ENCODE results near the gene EFS. TPM values are rescaled to one million over a fixed set of nuclear protein-coding genes. Genes with fewer than 3 reads are reported as not detected.

EFS gene
- total RNA-seq, 6 experiments from 2014 or later = 0.19 to 0.60 (median 0.39) TPM

DNA sequence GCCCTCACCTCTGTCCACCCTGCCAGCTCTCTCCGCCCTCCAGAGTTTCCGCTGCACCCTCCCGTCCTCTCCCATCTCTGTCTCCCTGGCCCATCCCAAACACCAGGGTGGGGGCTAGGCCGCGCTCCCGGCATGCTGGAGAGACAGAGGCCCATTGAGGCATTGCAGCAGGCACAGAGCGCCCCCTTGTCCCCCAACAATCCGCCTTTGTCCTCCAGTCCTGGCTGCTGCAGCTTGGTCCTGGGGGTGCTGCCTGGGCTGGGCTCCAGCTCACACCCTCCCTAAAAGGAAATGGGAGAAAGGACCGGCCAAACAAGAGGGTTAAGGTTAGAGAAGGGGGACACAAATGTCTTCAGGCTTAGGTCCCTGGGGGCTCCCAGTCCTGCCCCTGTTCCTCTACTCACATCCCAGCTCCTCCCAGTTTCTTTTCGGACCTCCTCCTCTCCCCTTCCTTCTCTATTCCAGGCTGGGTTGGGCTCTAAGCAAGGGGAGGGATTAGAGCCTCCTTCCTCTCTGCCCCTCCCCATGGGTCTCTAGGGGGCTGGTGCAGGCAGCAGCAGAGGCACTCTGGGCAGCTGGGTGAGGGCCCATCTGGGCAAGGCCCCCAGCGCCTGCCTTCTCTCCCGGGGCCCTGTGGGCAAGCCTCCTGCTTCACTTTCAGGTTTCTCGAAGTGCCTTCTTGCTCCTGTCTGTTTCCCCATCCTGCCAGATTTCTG lies 11.7 kb upstream of the EFS start, which contains the start of gene CMTM5:
TSS of gene CMTM5 (plus strand) at position 565 of the 716 bp plus-strand sequence. CDS start 206 bp downstream, outside the sequence.
- no peak within 1 kb of the TSS for H3K4me3 ChIP-seq
- H3K27ac ChIP-seq = no peak within 1 kb of the TSS
- ATAC-seq = no peak
- H3K27me3 ChIP-seq = no peaks in the 10 kb centered on the region
- 52% methylated on average over 8 of the region's 13 CpGs for WGBS (ENCODE audit: insufficient coverage, low coverage, low lambda C conversion rate, missing lambda C conversion rate)
- peak in 1 of 3 donors; percentile 35 for DNase-seq
- intact Hi-C loops (cut with DNase I) = loop anchor here (5.0 to 10.0 kb wide), 4 partner anchors 44 to 112 kb away; no protein-coding TSS in a partner anchor
- TF ChIP-seq, protein P1, sequence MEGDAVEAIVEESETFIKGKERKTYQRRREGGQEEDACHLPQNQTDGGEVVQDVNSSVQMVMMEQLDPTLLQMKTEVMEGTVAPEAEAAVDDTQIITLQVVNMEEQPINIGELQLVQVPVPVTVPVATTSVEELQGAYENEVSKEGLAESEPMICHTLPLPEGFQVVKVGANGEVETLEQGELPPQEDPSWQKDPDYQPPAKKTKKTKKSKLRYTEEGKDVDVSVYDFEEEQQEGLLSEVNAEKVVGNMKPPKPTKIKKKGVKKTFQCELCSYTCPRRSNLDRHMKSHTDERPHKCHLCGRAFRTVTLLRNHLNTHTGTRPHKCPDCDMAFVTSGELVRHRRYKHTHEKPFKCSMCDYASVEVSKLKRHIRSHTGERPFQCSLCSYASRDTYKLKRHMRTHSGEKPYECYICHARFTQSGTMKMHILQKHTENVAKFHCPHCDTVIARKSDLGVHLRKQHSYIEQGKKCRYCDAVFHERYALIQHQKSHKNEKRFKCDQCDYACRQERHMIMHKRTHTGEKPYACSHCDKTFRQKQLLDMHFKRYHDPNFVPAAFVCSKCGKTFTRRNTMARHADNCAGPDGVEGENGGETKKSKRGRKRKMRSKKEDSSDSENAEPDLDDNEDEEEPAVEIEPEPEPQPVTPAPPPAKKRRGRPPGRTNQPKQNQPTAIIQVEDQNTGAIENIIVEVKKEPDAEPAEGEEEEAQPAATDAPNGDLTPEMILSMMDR (IDR thresholded peaks at IDR 0.05) = no peak
- TF ChIP-seq POLR2A (IDR thresholded peaks at IDR 0.05) = no peak
- H3K36me3 ChIP-seq = no peaks in the 10 kb centered on the region
- H3K4me1 ChIP-seq = no peaks in the 10 kb centered on the region
- H3K9me3 ChIP-seq = no peaks in the 10 kb centered on the region

DNA sequence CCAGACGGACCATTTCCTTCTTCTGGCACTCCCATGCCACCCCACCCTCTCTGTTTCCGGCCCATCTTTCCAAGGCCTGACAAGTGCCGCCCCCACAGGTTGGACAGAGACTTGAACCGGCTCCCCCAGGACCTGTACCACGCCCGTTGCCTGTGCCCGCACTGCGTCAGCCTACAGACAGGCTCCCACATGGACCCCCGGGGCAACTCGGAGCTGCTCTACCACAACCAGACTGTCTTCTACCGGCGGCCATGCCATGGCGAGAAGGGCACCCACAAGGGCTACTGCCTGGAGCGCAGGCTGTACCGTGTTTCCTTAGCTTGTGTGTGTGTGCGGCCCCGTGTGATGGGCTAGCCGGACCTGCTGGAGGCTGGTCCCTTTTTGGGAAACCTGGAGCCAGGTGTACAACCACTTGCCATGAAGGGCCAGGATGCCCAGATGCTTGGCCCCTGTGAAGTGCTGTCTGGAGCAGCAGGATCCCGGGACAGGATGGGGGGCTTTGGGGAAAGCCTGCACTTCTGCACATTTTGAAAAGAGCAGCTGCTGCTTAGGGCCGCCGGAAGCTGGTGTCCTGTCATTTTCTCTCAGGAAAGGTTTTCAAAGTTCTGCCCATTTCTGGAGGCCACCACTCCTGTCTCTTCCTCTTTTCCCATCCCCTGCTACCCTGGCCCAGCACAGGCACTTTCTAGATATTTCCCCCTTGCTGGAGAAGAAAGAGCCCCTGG lies 10.7 kb upstream of the EFS start:
- 87% methylated on average over 12 of the region's 21 CpGs for WGBS (ENCODE audit: insufficient coverage, low coverage, low lambda C conversion rate, missing lambda C conversion rate)
- Histone ChIP-seq H3K27me3 (no peaks in the 10 kb centered on the region), H3K36me3 (no peaks in the 10 kb centered on the region), H3K27ac (no peak overlapping the region), H3K4me1 (no peaks in the 10 kb centered on the region), H3K4me3 (no peak overlapping the region), H3K9me3 (no peaks in the 10 kb centered on the region)
- no peak for TF ChIP-seq POLR2A (IDR thresholded peaks at IDR 0.05)
- TF ChIP-seq, protein P1 (IDR thresholded peaks at IDR 0.05) = no peak
- ATAC-seq (no peak), DNase-seq (peak in 1 of 3 donors; percentile 39)
- intact Hi-C loops (cut with DNase I) = loop anchor here (5.0 to 10.0 kb wide), 4 partner anchors 43 to 111 kb away; no protein-coding TSS in a partner anchor

DNA sequence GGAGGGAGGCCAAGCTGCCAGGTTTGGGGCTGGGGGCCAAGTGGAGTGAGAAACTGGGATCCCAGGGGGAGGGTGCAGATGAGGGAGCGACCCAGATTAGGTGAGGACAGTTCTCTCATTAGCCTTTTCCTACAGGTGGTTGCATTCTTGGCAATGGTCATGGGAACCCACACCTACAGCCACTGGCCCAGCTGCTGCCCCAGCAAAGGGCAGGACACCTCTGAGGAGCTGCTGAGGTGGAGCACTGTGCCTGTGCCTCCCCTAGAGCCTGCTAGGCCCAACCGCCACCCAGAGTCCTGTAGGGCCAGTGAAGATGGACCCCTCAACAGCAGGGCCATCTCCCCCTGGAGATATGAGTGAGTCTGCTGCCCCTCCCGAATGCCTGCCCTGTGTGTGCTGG lies 8.1 kb upstream of the EFS start:
- DNase-seq (no peak), ATAC-seq (no peak)
- Histone ChIP-seq H3K27me3 (no peaks in the 10 kb centered on the region), H3K27ac (no peak overlapping the region), H3K9me3 (no peaks in the 10 kb centered on the region), H3K36me3 (no peaks in the 10 kb centered on the region), H3K4me3 (no peak overlapping the region), H3K4me1 (no peaks in the 10 kb centered on the region)
- TF ChIP-seq, protein P1 (IDR thresholded peaks at IDR 0.05) = no peak
- no peak for TF ChIP-seq POLR2A (IDR thresholded peaks at IDR 0.05)
- WGBS (ENCODE audit: insufficient coverage, low coverage, low lambda C conversion rate, missing lambda C conversion rate) = 43% methylated on average over 1 of the region's 3 CpGs
- intact Hi-C loops (cut with DNase I) = loop anchor here in 1 of 2 donors (10.0 kb wide), 1 partner anchor 108 kb away; no protein-coding TSS in a partner anchor

DNA sequence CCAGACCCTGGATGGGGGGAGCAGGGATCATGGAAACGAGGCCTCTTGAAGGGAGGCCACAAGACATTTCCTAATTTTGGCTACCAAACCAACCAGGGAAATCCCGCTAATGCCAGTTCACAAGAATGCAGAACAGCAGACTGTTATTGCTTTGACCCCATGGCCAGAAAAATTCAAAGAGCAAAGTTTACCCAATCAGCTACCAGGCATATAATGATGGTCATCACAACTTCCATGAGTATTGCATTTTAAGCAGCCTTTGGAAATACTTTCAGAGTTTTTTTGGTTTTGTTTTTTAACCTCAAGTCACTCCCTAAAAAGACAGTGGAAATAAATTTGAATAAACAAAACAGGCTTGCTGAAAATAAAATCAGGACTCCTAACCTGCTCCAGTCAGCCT lies 7.5 kb upstream of the EFS start, which contains the start of gene IL25:
TSS of gene IL25 (plus strand) at position 301 of the 400 bp plus-strand sequence.
- Histone ChIP-seq H3K4me3 (no peak within 1 kb of the TSS), H3K4me1 (no peaks in the 10 kb centered on the region), H3K27me3 (no peaks in the 10 kb centered on the region), H3K27ac (no peak within 1 kb of the TSS), H3K36me3 (no peaks in the 10 kb centered on the region), H3K9me3 (no peaks in the 10 kb centered on the region)
- ATAC-seq (no peak), DNase-seq (no peak)
- intact Hi-C loops (cut with DNase I) = loop anchor here in 1 of 2 donors (10.0 kb wide), 1 partner anchor 108 kb away; no protein-coding TSS in a partner anchor
- WGBS (ENCODE audit: insufficient coverage, low coverage, low lambda C conversion rate, missing lambda C conversion rate) = 38% methylated on average over 2 of the region's 2 CpGs
- TF ChIP-seq, protein P1 (IDR thresholded peaks at IDR 0.05) = no peak
- no peak for TF ChIP-seq POLR2A (IDR thresholded peaks at IDR 0.05)
